Esophagus squamous epithelium (tissue), 4 donors: ENCODE results near the gene ELN.

Source experiments
- POLR2A ChIP-seq, 4 donors: fragments of 450-650 bp; IDR thresholded peaks; one replicate each; pipeline ENCODE4 v1.6.1; 2017; ENCODE audit warnings: antibody characterized with exemption in 4 of 4, mild to moderate bottlenecking in 4 of 4, moderate library complexity in 3 of 4
- TF ChIP-seq, protein P1 (sequence below), 6 experiments: fragments of 450-650 bp in 4 of 6; fragments of 200-600 bp in 2 of 6; sonication (generic) in 2 of 6; IDR thresholded peaks; one replicate each; pipeline ENCODE4 v1.5.1; 2016 to 2019; ENCODE audit warnings: antibody characterized with exemption in 6 of 6, mild to moderate bottlenecking in 4 of 6, moderate library complexity in 4 of 6

DNA sequence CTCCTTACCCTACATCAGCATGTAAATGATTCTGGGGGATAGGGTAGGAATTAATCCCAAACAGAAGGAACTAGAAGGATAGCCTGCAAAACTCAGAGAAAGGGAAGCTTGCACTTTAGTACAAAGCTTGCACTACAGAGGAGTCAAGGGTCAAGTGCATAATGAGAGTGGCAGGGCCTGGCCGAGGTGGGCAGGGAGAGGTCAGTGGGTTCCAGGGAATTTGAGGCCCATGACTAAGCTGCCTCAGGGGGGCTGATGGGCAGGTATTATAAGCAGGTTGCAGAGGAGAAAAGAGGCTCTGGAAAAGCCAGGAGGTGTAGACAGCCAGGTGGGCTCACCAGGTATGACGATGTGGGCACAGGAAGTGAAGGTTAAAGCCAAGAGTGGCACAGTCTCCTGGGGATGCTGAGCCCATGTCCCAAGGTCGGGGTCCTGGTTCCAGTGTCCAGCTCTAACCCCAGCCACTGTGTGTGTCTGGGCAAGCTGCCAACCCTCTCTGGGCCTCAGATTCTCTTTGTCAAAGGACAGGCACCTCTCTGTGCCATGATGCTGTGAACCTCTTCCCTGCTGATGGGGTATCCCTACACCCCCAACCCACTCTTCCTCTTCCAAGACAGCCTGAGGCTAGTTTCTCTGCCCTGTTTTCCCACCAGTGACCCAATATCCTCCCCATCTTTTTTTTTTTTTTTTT is 32.0 kb upstream of the ELN start:
- no peak for TF ChIP-seq POLR2A (IDR thresholded peaks at IDR 0.05)
- TF ChIP-seq, protein P1, sequence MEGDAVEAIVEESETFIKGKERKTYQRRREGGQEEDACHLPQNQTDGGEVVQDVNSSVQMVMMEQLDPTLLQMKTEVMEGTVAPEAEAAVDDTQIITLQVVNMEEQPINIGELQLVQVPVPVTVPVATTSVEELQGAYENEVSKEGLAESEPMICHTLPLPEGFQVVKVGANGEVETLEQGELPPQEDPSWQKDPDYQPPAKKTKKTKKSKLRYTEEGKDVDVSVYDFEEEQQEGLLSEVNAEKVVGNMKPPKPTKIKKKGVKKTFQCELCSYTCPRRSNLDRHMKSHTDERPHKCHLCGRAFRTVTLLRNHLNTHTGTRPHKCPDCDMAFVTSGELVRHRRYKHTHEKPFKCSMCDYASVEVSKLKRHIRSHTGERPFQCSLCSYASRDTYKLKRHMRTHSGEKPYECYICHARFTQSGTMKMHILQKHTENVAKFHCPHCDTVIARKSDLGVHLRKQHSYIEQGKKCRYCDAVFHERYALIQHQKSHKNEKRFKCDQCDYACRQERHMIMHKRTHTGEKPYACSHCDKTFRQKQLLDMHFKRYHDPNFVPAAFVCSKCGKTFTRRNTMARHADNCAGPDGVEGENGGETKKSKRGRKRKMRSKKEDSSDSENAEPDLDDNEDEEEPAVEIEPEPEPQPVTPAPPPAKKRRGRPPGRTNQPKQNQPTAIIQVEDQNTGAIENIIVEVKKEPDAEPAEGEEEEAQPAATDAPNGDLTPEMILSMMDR (IDR thresholded peaks at IDR 0.05), result no peak
